OCI-LY1 (cell line): ENCODE results near the gene OR2T10.
"Not testable (repeated sequence)": the region's sequence is repeated elsewhere in the genome, so short reads cannot be mapped to it uniquely, and the experiment has no call there.

Experiments
- H2AFZ ChIP-seq: fragments of 200-600 bp; sonication (generic), shearing (Covaris generic); 2 replicates; pipeline ENCODE4 v1.6.0; 2014; ENCODE audit warnings: antibody characterized with exemption, mild to moderate bottlenecking, low read length
- H3F3A ChIP-seq: fragments of 200-600 bp; sonication (generic), shearing (Covaris generic); 2 replicates; pipeline ENCODE4 v1.6.0; 2014; ENCODE audit warnings: mild to moderate bottlenecking, antibody characterized with exemption, low read length, moderate library complexity; ENCODE audit not compliant: insufficient read depth
- H3K27ac ChIP-seq: fragments of 200-600 bp; sonication (generic); 2 replicates; pipeline ENCODE4 v1.5.1; 2014; ENCODE audit warnings: low read length, mixed run types, mild to moderate bottlenecking, low read depth; ENCODE audit not compliant: poor library complexity, severe bottlenecking
- H3K27me3 ChIP-seq: fragments of 200-600 bp; sonication (generic); 2 replicates; pipeline ENCODE4 v1.6.0; 2014; ENCODE audit warnings: antibody characterized with exemption, mild to moderate bottlenecking, low read length, moderate library complexity; ENCODE audit not compliant: insufficient read depth
- H3K36me3 ChIP-seq: fragments of 200-600 bp; sonication (generic); 2 replicates; pipeline ENCODE4 v1.6.1; 2014; ENCODE audit warnings: mild to moderate bottlenecking, antibody characterized with exemption, low read length, moderate library complexity, mixed read lengths; ENCODE audit not compliant: insufficient read depth
- H3K4me1 ChIP-seq: fragments of 200-600 bp; sonication (generic); 2 replicates; pipeline ENCODE4 v1.5.1; 2014; ENCODE audit warnings: mild to moderate bottlenecking, low read length, moderate library complexity; ENCODE audit not compliant: insufficient read depth, severe bottlenecking
- H3K4me2 ChIP-seq: fragments of 200-600 bp; sonication (generic), shearing (Covaris generic); 2 replicates; pipeline ENCODE4 v1.6.1; 2014; ENCODE audit warnings: low read length
- H3K4me3 ChIP-seq: fragments of 200-600 bp; sonication (generic); 2 replicates; pipeline ENCODE4 v1.5.1; 2014; ENCODE audit warnings: low read length, low read depth, mild to moderate bottlenecking, mixed read lengths; ENCODE audit not compliant: poor library complexity, severe bottlenecking
- H3K79me2 ChIP-seq: fragments of 200-600 bp; shearing (Covaris generic); 2 replicates; pipeline ENCODE4 v1.6.1; 2016; ENCODE audit warnings: mixed run types, low read length, mixed read lengths; ENCODE audit not compliant: insufficient read depth
- H3K9ac ChIP-seq: fragments of 200-600 bp; sonication (generic), shearing (Covaris generic); 2 replicates; pipeline ENCODE4 v1.6.1; 2014; ENCODE audit warnings: mild to moderate bottlenecking, low read length, mixed read lengths
- H3K9me2 ChIP-seq: fragments of 200-600 bp; sonication (generic), shearing (Covaris generic); 2 replicates; pipeline ENCODE4 v1.6.1; 2014; ENCODE audit warnings: low read depth, mild to moderate bottlenecking, low read length, mixed read lengths
- H3K9me3 ChIP-seq: fragments of 200-600 bp; shearing (Covaris generic); 2 replicates; pipeline ENCODE4 v1.6.1; 2014; ENCODE audit warnings: low read length, mixed read lengths
- H4K20me1 ChIP-seq: fragments of 200-600 bp; sonication (generic), shearing (Covaris generic); 2 replicates; pipeline ENCODE4 v1.6.0; 2016; ENCODE audit warnings: mild to moderate bottlenecking, low read length; ENCODE audit not compliant: insufficient read depth
- EZH2 ChIP-seq: fragments of 200-600 bp; sonication (generic), shearing (Covaris generic); IDR thresholded peaks from 2 replicates; pipeline ENCODE4 v1.8.0; 2017; ENCODE audit warnings: borderline replicate concordance, mixed run types, mild to moderate bottlenecking, antibody characterized with exemption, low read length, moderate library complexity, mixed read lengths
- TF ChIP-seq, protein P1 (sequence below): fragments of 200-600 bp; sonication (generic), shearing (Covaris generic); IDR thresholded peaks from 2 replicates; pipeline ENCODE4 v1.5.1; 2017; ENCODE audit warnings: mild to moderate bottlenecking, antibody characterized with exemption, low read length, moderate library complexity, mixed read lengths

Gene OR2T10

GRCh38 chr1:248634991-248635390, 37.5 kb upstream of the OR2T10 start, which contains the start of gene OR2T11:
Gene OR2T11, minus strand, starts transcription at chr1:248635091. Its CDS starts 7,963 bp downstream, at chr1:248627128.
- not testable (repeated sequence) for H3F3A ChIP-seq, H3K27ac ChIP-seq, H4K20me1 ChIP-seq, H3K79me2 ChIP-seq, H3K9ac ChIP-seq, H3K4me2 ChIP-seq, H2AFZ ChIP-seq, H3K27me3 ChIP-seq, H3K4me3 ChIP-seq, H3K9me3 ChIP-seq, H3K36me3 ChIP-seq, H3K4me1 ChIP-seq, H3K9me2 ChIP-seq

GRCh38 chr1:248631354-248632008, 34.0 kb upstream of the OR2T10 start:
- no peaks in the 10 kb centered on the region for H3K4me1 ChIP-seq
- no peak for TF ChIP-seq EZH2
- TF ChIP-seq, protein P1, sequence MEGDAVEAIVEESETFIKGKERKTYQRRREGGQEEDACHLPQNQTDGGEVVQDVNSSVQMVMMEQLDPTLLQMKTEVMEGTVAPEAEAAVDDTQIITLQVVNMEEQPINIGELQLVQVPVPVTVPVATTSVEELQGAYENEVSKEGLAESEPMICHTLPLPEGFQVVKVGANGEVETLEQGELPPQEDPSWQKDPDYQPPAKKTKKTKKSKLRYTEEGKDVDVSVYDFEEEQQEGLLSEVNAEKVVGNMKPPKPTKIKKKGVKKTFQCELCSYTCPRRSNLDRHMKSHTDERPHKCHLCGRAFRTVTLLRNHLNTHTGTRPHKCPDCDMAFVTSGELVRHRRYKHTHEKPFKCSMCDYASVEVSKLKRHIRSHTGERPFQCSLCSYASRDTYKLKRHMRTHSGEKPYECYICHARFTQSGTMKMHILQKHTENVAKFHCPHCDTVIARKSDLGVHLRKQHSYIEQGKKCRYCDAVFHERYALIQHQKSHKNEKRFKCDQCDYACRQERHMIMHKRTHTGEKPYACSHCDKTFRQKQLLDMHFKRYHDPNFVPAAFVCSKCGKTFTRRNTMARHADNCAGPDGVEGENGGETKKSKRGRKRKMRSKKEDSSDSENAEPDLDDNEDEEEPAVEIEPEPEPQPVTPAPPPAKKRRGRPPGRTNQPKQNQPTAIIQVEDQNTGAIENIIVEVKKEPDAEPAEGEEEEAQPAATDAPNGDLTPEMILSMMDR = no peak
- no peak overlapping the region for H3K9ac ChIP-seq
- H3K27me3 ChIP-seq = no peaks in the 10 kb centered on the region
- H3K79me2 ChIP-seq = no peaks in the 10 kb centered on the region
- H3K27ac ChIP-seq = no peak overlapping the region
- no peaks in the 10 kb centered on the region for H4K20me1 ChIP-seq
- H3F3A ChIP-seq = no peaks in the 10 kb centered on the region
- H3K9me2 ChIP-seq = no peaks in the 10 kb centered on the region
- no peak overlapping the region for H2AFZ ChIP-seq
- H3K4me3 ChIP-seq = no peak overlapping the region
- H3K36me3 ChIP-seq = no peaks in the 10 kb centered on the region
- H3K4me2 ChIP-seq = no peak overlapping the region
- H3K9me3 ChIP-seq = no peaks in the 10 kb centered on the region

GRCh38 chr1:248630551-248630950, 33.1 kb upstream of the OR2T10 start:
- H3K27ac ChIP-seq = no peak overlapping the region
- TF ChIP-seq EZH2 = no peak
- TF ChIP-seq, protein P1 = no peak

More at GRCh38 chr1:248630551-248630950, 33.1 kb upstream of the OR2T10 start:
- no peak overlapping the region for H3K4me2 ChIP-seq
- no peaks in the 10 kb centered on the region for H3K27me3 ChIP-seq
- H2AFZ ChIP-seq = no peak overlapping the region
- no peaks in the 10 kb centered on the region for H3K4me1 ChIP-seq
- H3K36me3 ChIP-seq = no peaks in the 10 kb centered on the region
- H4K20me1 ChIP-seq = no peaks in the 10 kb centered on the region
- no peak overlapping the region for H3K9ac ChIP-seq
- H3K4me3 ChIP-seq = no peak overlapping the region
- no peaks in the 10 kb centered on the region for H3K9me2 ChIP-seq
- no peaks in the 10 kb centered on the region for H3F3A ChIP-seq
- no peaks in the 10 kb centered on the region for H3K9me3 ChIP-seq
- H3K79me2 ChIP-seq = no peaks in the 10 kb centered on the region
